Mucosa of gallbladder (tissue), 1 donor: ENCODE data around the gene ZBTB16. TPM values are rescaled to one million over a fixed set of nuclear protein-coding genes. Genes with fewer than 3 reads are reported as not detected.

ENCODE experiments used
- DNase-seq: peaks from one replicate; pipeline ENCODE4 v3.0.0-alpha.2; 2020; ENCODE audit warnings: low spot score
- total RNA-seq: library from RNA; stranded (reverse); gene quantifications from one replicate; pipeline ENCODE4 v1.2.1, GENCODE V29; 2021
- donor health status: DM: no; HTN: no; CAD: no.

The ZBTB16 gene
- total RNA-seq, 1 donor from 2014 or later: 85.4 TPM

DNA sequence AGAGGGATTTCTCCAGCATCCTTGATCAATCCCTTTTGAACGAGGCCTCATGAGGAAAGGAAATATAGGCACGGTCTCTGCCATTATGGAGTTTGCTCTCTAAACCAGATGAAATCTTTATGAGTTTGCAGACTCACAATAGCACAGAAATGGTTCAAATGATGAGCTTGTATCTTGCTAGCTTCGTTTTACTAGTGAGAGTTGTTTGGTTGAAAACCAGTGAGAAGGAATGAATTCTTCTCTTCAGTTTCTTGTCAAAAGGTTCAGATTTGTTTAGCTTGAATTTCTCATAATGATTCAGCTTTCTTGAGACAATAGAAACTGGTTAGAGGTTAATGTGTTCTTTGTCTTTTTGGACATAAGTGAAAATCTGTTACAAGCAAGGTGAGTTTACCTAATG lies 92.7 kb downstream of the ZBTB16 start:
- DNase-seq: no peak

DNA sequence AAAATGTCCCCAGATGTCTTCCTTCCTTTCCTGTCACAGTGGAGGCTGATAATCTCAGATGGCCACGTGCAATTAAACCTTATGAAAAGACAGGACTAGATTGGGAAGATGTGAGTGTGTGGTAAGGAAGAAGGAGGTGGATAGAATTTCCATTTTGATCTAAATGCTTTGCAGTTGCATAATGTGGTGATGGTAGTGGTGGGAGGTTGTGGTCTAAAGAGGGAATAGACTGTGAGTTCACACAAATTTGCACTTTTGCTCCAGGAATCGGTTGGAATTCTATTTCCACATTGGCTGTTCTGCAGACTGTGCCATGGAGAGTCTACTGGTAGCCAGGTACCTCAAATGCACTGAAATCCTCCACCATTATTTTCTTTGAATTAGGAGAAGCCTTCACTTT lies 93.3 kb downstream of the ZBTB16 start:
- DNase-seq: no peak

DNA sequence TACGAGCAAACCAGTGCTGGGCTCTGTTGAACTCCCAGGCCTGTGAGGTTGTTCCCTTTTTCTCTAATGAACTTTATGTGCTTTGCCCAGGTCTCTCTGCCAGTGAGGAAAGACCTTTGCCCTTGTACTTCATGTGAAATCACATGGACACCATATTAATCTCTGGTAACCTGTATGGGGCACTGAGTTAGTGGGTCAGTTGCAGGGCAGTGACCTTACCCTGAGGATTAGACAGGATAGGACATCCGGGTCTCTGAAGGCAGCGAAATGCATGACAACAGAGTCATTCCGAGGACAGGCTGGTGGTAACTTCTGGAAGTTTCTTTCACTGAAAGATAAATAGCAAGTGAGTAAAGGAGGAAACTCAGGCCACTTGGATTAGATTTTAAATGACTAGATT lies 93.7 kb downstream of the ZBTB16 start:
- DNase-seq: no peak

DNA sequence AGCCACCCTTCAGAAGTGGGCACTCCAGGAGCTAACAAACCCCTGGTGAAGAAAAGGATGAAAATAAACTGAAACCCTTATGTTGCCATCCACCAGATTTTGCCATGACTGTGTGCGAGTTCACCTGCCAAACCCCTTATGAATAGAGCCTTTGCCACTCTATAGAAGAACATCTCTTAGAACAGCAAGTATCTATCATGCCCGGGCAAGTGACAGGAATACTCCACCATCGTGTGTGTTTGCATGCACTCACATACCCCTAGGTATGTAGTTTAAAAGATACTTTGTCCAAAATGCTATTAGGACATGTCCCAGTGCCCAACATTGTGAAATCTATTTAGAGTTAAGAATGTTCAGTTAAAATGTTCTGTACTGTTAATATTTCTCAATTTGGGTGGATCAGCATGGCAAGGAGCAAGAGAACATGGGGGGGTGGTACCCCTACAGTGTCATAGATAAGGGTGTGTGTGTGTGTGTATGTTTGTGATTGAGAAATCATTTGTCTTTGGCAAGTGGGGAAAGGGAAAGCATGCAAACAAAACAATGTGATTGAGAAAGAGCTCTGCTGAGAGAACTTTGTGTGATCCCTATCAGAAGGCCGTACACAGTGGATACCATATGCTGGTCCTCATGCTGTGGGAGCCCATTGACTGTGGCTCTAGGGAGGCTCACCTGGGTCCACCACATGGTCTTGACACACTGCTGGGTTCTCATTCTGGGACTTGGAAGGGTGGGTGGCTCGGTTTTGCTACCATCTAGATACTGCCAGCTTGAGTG lies 94.9 kb downstream of the ZBTB16 start:
- DNase-seq: no peak

DNA sequence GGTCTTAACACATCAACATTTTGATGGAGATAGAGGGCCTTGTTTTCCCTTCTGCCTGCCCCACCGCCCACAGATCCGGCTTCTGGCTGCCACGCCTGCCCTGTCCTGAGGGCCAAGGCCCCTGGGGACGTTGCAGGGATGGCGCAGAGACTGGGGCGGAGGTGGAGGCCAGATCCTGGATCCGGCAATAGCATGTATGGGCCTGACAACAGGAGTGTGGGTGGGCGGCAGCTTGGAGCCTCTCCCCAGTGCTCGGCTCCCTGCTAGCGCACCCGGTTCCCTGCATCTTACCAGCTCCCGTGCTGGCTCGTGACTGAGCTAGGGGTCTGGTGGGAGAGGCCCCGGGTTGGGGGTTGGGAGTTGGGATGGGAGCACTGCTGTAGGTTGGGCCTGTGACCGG lies 95.6 kb downstream of the ZBTB16 start:
- DNase-seq: no peak

DNA sequence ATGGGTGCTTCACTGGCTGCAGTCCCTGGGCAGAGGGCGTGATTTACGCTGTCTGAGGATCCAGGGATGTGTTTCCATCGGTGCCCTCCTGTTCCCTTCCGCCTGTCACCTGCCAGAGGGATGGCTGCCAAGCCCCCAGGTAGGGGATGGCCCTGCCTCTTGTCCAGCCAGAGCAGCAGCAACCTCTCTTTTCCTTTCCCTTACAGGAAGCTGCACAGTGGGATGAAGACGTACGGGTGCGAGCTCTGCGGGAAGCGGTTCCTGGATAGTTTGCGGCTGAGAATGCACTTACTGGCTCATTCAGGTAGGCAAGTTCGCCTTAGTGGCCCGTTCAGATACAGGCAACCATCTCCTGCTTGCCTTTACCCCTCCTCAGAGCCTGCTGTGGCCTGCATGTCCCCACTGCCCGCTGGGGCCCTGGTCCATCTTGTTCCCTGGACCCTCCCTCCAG lies 96.6 kb downstream of the ZBTB16 start:
- no peak for DNase-seq

DNA sequence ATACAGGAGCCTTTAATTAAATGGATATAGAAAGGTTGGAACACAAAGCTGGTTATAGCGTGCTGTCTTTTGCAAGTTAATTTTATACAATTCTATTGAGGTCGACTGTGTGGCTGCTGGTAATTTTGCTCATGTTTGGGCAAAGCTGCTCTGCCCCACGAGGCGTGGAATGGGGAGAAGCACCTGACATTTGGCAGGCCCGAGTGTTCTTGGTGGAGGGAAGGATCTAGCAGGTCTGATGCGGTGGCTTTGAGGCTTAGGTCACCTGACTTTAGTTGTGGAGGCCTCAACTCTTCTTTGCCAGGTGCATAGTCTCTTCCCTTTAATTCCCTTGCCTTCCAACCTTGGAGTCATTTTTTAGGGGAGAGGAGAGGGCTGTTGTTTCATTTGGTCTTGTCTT lies 97.3 kb downstream of the ZBTB16 start:
- DNase-seq: no peak

DNA sequence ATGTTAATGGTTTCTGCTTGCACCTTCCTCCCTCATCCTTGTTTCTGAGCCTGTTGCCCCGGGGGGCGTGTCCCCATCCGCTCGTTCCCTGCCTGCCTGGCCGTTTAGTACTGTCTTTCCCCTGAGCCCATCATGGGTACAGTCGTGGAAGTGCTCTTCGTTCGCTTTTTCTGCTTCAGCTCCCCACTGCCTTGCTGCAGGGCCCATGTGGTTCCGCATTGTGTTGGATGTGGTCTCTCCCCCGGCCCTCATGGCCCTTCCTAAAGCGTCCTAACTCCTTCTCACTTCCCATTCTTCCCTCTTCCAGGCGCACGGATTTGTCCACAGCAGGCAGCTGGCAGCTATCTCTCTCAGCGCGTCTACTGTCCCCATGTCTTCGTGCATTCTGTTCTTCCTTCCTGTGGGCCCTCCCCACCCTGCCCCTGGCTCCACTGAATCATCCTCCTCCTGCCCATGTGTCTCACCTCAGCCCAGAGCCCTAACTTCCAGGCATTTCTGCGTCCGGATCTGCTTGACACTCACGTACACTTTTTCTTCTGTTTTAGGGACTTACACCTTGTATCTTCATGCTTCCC lies 98.1 kb downstream of the ZBTB16 start:
- no peak for DNase-seq

DNA sequence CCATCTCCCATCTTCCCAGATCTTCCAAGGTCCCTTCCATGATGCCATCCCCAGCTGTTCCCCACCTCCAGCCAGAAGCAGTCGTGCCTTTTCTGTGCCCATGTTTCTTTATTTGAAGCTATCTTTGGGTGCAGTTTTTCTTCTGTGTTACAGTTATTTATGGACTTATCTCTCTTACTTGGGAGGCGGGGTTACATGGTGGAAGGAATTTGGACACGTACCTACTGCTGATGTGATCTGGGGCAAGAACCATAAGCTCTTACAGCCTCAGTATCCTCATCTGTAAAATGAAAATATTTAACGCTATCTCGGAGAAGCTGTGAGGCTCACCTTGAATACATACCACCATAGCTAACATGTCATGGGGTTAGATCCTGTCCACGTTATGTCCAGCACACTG lies 98.9 kb downstream of the ZBTB16 start:
- DNase-seq: no peak

DNA sequence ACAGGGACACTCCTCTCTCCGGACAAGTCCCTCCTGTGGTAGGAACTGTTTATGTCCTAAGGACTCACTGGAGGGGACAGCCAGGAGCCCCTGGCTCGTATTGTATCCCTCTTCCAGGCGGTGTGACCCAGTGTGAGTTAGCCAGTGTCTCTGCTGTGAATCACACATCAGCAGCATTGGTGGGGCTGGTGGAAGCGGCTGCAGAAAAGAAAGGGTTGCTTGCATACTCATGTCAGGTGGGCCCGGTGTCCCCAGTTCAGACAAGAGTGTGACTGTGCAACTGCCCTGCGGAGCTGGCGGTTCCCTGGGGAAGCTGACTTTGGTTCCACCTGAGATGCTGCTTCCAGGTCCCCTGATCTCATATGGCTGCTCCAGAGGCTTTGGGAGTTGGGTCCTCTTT lies 99.4 kb downstream of the ZBTB16 start:
- no peak for DNase-seq

DNA sequence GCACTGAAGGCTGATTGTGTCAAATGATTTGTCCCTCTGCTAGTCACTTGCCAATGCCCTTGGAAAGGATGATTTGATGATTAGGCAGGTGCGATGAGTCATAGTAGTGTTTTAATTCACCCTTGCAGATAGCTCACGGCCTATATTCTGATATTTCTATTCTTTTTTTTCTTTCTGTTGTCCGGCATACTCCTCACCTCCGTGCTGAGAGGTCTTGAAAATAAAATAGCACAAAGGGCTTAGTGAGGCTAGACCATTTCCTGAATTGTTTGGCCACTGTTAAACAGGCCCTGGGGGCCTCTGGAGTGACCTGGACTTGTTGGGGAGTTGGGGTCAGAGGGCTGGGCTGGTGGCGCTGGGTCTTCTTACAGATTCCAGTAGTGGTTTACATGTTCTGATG lies 99.8 kb downstream of the ZBTB16 start:
- DNase-seq: no peak

DNA sequence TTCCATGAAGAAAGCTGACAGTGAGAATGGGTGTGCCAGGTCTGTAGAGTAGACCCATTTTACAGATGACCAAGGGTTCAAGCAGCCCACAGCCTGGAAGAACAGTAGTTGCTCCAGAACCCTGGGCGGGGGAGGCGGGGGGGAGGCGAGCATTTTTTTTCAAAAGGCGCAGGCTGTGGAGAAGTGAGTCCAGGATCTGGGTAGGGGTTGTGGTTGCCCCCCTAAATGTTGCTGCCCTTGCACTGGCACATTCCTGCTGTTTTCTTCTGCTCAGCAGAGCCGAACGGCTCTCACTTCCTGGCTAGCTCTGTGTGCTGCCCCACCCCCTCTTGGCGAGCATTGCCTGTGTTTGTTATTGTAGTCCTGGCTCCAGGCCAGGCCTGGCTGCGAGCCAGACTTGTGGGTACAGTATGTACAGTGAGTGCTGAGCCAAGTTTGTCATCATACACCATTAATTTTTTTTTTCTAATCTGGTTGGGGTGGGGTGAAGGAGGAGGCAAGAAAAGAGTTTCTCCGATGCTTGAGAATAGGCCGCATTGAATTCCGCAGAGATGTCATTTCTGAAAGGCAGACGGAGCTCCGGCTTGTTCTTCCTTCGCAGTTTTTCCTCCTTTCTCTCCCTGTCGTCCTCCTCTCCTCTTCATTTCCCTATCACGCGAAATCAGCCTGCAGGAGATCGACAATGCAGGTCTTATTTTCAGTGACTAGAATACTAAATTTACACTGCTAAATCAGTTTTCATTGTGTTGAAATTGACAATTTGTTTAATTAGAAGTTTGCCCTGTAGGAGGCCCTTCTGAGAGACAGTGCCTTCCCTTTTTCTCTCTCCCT lies 100.5 kb downstream of the ZBTB16 start:
- peak; percentile 99 for DNase-seq

DNA sequence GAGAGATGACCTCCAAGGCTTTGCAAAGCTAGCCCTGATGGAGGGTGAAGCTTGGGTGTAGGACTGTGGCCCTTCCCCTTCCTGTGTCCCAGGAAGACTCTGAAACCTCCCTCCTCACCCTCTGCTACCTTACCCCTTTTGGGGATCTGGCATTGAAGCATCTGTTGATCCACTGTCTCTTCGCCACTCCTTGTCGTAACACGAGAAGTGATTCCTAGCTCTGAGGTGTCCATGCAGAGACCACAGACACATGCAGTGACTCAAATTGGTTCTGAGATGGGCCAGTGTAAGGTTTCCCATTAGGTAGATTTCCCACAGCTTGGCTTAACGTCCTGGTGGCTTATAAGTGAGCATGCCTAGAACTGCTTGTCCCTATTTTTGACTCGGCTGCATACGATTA lies 101.4 kb downstream of the ZBTB16 start:
- no peak for DNase-seq

DNA sequence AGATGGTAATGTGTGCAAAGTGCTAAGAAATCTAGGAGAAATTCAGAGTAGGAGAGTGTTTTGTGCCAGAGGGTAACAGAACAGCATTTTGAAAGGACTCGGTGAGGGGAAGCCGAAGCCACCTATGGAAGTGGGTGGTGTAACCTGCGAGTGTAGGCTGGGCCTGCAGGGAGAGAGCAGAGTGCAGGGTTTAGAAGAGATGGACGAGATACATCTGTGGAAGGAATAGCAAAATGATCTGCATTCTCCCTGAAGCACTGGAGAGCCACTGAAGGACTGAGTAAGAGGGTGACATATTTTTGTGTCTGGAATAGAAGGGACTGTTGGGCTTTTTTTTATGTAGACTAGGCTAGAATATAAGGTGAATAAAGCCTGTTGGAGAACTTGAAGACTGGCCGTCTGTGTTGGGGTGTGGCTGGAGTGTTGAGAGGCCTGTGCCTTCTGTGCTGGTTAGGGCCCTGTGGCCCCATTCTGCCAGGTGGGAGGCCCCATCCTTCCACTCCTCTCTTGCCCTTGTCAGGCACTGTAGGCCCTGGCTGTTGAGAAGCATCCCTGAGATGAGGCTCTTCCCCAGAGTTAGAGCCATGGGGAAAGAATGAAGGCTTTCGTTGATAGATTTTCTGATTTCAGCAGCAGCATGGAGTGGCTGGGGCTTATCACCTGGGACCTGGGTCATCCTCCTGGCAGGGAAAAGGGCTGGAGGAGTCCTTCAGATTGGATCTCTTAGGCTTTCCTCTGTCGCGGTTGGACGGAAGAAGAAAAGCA lies 102.2 kb downstream of the ZBTB16 start:
- DNase-seq: no peak

DNA sequence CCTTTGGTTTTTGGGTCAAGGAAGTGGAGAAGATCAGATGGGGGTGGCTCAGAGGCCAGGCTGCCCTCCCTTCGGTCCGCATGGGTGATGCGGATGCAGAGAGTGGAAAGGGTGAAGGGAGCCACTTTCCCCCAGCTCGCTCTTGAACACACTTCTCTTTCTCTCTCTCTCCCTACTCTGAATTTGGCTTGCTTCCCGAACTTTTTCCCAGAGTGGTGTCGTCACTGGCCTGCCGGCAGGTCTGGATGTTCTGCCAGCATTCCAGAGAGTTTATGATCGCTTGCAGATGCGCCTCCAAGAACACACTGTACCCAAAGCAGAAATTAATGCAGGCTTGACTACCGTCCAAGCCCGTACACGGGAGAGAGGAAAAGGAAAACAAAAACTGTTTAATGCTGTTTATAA lies 103.2 kb downstream of the ZBTB16 start:
- peak; percentile 95 for DNase-seq

DNA sequence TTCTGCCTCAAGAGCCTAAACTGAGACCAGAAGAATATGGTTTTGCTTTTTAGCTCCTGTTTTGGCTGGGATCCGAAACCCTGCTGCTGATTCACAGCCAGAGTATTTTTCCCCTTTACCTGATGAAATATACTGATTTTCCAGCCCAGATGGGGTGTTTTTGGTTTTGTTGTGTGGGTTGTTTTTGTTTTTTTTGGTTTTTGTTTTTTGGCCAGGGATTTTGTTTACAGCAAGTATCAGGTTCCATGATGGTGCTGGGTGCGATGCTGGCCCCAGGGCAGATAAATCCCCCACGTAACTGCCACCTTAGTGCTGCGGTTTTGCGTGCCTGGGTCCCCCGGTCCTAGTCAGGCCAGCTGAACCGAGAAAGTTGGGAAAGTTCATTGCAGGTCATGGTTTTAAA lies 103.7 kb downstream of the ZBTB16 start:
- DNase-seq: no peak

DNA sequence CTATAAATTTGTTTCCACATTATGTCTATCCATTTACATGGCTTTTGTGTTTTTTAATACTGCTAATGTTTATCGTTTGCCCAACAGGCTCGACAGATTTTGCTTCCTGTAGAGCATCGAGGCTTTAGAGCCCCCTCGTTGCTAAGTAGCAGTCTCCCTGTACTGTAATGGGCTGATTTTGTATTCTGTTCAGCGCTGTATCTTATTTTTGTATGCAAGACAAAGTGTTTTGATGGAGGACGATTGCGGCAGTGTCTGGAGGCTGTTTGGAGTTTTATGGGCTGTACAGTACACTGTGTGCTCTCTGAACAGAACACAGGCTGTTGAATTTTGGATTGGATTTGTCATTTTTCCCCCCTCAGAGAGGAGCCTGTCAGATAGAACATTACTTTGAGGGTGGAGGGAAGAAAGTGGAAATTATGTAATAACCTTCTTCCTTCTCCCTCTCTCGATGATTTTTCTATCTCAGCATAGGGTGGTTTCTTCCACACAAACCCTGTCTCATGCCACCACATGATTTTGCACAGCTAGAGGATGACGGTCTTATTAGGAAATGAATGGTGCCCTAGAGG lies 104.4 kb downstream of the ZBTB16 start:
- DNase-seq: peak; percentile 53

DNA sequence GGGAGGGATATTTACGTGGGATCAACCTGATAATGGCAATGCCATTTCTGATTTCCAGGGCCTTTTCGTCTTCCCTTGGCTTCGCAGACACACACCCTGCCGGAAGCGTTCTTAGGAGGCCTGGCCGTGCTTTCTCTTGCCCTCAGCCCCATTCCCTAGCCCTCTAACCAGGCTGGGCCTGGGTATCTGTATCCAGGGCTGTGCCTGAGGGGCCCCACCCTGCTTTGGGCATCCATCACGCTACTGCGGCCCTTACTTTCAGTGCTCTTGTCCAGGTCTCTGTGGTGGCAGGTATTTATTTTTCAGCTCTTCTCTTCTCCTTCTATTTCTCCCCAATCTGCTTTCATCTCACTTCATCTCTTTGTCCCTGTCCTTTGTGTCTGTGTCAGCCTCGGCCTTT lies 105.0 kb downstream of the ZBTB16 start:
- no peak for DNase-seq

DNA sequence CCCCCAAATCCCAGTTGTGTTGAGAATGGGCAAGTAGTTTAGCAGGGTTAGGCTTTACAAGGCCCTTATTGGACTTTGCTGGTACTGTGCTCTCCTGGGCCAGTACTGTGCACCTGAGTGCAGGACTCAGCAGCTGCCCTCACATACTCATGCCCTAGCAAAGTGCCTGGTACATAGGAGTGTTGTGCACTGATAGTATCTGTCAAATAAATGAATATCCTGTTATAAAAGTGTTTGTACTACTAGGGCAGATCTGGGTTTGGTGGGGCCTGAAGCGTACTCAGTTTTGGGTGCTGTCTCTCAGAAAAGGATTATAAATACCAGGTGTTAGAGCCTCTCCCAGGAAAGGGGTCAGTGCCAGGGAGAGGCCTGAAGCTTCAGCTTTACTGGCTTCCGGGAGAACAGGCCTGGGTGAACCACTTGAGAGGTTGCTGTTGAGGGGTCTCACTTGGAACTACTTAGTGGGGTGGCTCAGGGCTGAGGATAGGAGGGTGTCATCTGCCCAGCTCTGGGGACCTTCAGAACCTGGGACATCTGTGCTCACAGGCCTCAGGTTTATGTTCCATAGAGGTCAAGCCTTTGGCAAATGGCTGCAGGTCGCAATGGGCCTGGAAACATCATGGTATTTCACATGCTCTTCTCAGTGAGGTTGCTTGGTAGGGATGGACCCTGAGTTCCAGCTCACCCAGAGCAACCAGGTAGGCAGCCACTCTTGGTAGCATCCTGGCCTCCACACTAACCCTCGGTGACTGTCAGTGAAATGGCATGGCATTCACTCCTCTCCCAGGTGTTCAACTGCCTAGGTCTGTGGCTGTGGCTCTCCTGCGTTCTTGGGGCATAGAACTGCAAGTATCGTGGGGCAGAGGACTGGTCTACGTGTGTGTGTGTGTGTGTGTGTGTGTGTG lies 106.1 kb downstream of the ZBTB16 start:
- DNase-seq: no peak

DNA sequence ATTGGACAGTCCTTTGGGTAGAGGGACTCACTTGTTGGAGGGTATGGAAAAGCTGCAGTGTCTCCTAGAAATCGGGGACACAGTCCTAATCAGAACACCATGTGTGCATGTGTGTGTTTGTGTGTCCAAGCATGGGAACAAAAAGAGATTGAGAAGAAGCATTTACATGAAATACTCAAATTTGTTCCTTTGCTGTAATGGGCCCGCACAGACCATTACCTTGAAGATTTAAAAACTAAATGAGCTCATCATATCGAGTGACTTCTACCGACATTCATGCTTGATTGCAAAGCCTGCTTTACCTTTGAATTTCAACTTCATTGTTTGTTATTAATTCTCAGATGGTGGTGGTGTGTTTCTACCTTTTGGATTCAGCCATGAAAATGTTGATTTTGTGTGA lies 106.9 kb downstream of the ZBTB16 start:
- DNase-seq: no peak

DNA sequence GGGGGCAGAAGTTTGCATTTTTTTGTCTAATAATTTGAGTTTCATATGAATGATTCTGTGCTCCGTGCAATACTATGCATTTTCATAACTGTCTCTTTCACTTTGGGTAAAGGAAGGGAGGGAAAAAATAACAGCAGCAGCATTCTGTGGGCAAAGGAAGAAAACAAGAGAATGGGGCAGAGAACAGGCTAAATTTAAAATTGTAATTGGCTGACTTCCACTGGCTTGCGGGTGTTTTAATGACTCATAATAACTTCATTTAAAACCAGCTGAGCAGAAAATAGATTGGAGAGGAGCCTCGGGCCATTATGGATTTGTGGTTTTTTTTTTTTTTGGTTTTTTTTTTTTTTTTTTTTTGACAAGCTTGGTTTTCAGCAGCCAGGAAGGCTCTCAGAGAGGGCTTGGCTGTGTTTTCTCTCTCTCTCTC lies 107.4 kb downstream of the ZBTB16 start:
- peak; percentile 58 for DNase-seq
